ENCODE data around the gene THOP1.
"Not testable (repeated sequence)": the region's sequence is repeated elsewhere in the genome, so short reads cannot be mapped to it uniquely, and the experiment has no call there.

The THOP1 gene

GRCh38 chr19:2817237-2817829 lies 32.0 kb downstream of the THOP1 start:
- not testable (repeated sequence) for DNase-seq

- peak; percentile 99 for DNase-seq
Observed at GRCh38 chr19:2819540-2820111, 34.3 kb downstream of the THOP1 start, which contains the start of gene ZNF554. Gene ZNF554, plus strand, starts transcription at chr19:2819868. Its CDS starts 204 bp downstream, at chr19:2820072.

GRCh38 chr19:2820112-2820702 lies 34.9 kb downstream of the THOP1 start:
- DNase-seq: no peak

- DNase-seq: no peak
Observed at GRCh38 chr19:2822846-2823245, 37.5 kb downstream of the THOP1 start.

GRCh38 chr19:2823646-2824045 lies 38.3 kb downstream of the THOP1 start:
- no peak for DNase-seq

- no peak for DNase-seq
Observed at GRCh38 chr19:2824129-2824528, 38.8 kb downstream of the THOP1 start.

GRCh38 chr19:2827022-2827421 lies 41.7 kb downstream of the THOP1 start:
- no peak for DNase-seq

- no peak for DNase-seq
Observed at GRCh38 chr19:2827840-2828489, 42.7 kb downstream of the THOP1 start.

GRCh38 chr19:2834294-2834871 lies 49.1 kb downstream of the THOP1 start:
- no peak for DNase-seq

GRCh38 chr19:2837430-2837829 lies 52.1 kb downstream of the THOP1 start:
- DNase-seq: no peak

- peak; percentile 99 for DNase-seq
Observed at GRCh38 chr19:2840794-2841791, 55.8 kb downstream of the THOP1 start, which contains the start of gene ZNF555. Gene ZNF555, plus strand, starts transcription at chr19:2841475. Its CDS starts 98 bp downstream, at chr19:2841573.

- DNase-seq: no peak
Observed at GRCh38 chr19:2841855-2842574, 56.7 kb downstream of the THOP1 start.

GRCh38 chr19:2845107-2845506 lies 59.8 kb downstream of the THOP1 start:
- no peak for DNase-seq

GRCh38 chr19:2846180-2846894 lies 61.0 kb downstream of the THOP1 start:
- DNase-seq: no peak

- no peak for DNase-seq
Observed at GRCh38 chr19:2847507-2847906, 62.2 kb downstream of the THOP1 start.

GRCh38 chr19:2848616-2849015 lies 63.3 kb downstream of the THOP1 start:
- no peak for DNase-seq

- no peak for DNase-seq
Observed at GRCh38 chr19:2850256-2850925, 65.1 kb downstream of the THOP1 start.

GRCh38 chr19:2852598-2852997 lies 67.3 kb downstream of the THOP1 start:
- DNase-seq: no peak

GRCh38 chr19:2853015-2853606 lies 67.8 kb downstream of the THOP1 start:
- no peak for DNase-seq

GRCh38 chr19:2854849-2855248 lies 69.5 kb downstream of the THOP1 start:
- DNase-seq: no peak
